ENCODE measurements around the gene EIF3L.

DNA sequence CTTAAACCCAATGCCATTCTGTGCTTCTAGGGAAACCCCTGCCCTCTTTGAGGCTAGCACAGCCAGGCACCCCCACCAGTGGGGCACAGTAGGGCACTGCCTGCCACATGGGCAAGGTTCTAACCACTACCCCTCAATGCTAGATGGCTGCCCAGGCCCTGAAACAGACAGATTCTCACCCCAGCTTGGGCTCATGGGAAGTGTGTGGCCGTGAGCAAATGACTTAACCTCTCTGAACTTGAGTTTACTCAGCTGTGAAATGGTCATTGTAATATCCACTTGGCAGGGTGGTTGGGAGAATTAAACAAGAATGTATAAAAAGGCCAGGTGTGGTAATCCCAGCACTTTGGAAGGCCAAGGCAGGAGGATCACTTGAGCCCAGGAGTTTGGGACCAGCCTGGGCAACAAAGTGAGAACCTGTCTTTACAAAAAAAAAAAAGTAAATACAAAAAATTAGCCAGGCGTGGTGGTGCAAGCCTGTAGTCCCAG, 81.8 kb downstream of the EIF3L start:
- TF ChIP-seq, protein P1, sequence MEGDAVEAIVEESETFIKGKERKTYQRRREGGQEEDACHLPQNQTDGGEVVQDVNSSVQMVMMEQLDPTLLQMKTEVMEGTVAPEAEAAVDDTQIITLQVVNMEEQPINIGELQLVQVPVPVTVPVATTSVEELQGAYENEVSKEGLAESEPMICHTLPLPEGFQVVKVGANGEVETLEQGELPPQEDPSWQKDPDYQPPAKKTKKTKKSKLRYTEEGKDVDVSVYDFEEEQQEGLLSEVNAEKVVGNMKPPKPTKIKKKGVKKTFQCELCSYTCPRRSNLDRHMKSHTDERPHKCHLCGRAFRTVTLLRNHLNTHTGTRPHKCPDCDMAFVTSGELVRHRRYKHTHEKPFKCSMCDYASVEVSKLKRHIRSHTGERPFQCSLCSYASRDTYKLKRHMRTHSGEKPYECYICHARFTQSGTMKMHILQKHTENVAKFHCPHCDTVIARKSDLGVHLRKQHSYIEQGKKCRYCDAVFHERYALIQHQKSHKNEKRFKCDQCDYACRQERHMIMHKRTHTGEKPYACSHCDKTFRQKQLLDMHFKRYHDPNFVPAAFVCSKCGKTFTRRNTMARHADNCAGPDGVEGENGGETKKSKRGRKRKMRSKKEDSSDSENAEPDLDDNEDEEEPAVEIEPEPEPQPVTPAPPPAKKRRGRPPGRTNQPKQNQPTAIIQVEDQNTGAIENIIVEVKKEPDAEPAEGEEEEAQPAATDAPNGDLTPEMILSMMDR (conservative IDR thresholded peaks at IDR 0.05 in 1 of 2, IDR thresholded peaks at IDR 0.05 in 1 of 2; ENCODE audit: low read depth in 1 of 2, low read length in 2 of 2), result no peak
- TF ChIP-seq EZH2 (IDR thresholded peaks at IDR 0.05; ENCODE audit: low read length, missing control alignments), result no peak
